Measurements from ENCODE around the gene C2CD3.

DNA sequence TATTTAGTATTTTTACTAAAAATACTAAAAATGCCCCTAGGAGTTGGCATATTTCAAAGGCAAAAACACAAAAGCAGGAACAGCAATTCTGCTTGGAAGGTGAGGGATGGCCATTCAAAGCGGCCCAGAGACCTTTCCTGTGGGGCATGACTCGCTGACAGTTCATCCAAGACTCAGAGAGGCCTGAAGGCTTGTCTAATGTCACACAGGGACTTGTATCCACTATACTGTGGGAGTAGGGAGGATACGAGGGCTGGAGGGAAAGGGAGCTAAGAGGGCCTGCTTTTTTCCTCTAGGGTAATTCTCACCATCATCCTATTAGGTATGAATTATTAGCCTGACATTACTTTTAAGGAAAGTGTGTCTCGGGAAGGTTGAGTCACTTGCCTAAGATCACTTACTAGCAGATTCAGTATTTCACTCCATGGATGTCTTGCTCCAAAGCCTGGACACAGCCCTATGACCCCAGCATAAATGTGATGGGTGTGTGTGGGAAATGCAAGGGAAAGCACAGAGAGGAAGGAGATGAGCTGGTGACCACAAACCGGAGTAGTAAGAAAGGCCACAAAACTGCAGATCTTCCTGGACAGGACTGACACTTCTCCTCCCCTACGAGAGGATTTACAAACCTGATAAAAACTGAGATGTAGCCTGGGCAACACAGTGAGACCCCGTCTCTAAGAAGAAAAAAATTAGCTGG lies 145.2 kb downstream of the C2CD3 start:
- no peak for TF ChIP-seq POLR2A (IDR thresholded peaks at IDR 0.05)
- TF ChIP-seq, protein P1, sequence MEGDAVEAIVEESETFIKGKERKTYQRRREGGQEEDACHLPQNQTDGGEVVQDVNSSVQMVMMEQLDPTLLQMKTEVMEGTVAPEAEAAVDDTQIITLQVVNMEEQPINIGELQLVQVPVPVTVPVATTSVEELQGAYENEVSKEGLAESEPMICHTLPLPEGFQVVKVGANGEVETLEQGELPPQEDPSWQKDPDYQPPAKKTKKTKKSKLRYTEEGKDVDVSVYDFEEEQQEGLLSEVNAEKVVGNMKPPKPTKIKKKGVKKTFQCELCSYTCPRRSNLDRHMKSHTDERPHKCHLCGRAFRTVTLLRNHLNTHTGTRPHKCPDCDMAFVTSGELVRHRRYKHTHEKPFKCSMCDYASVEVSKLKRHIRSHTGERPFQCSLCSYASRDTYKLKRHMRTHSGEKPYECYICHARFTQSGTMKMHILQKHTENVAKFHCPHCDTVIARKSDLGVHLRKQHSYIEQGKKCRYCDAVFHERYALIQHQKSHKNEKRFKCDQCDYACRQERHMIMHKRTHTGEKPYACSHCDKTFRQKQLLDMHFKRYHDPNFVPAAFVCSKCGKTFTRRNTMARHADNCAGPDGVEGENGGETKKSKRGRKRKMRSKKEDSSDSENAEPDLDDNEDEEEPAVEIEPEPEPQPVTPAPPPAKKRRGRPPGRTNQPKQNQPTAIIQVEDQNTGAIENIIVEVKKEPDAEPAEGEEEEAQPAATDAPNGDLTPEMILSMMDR (IDR thresholded peaks at IDR 0.05), result no peak
